HCT116 (cell line): Measurements from ENCODE around the gene RANBP17.

ENCODE experiments used
- CTCF ChIP-seq, 3 experiments: fragments of 200-600 bp in 1 of 3; sonication (generic) in 1 of 3; IDR thresholded peaks in 2 of 3; conservative IDR thresholded peaks in 1 of 3; 2 replicates each; pipeline ENCODE4 v1.5.1; 2012 to 2017; ENCODE audit warnings: low read depth in 2 of 3, low read length in 2 of 3, antibody characterized with exemption in 1 of 3, borderline replicate concordance in 1 of 3, control low read depth in 1 of 3, mild to moderate bottlenecking in 1 of 3, mixed read lengths in 1 of 3, mixed run types in 1 of 3, moderate library complexity in 1 of 3; ENCODE audit not compliant: insufficient read depth in 1 of 3
- EZH2 ChIP-seq: fragments of 200-600 bp; sonication (generic); IDR thresholded peaks from 2 replicates; pipeline ENCODE4 v1.6.1; 2017; ENCODE audit warnings: antibody characterized with exemption, mixed run types
- MAX ChIP-seq: IDR thresholded peaks from 2 replicates; pipeline ENCODE4 v1.6.1; 2012
- POLR2A ChIP-seq: IDR thresholded peaks from 2 replicates; pipeline ENCODE4 v1.7.0; 2011; ENCODE audit warnings: borderline replicate concordance; ENCODE audit not compliant: insufficient read depth, insufficient read length; ENCODE audit errors: extremely low read depth
- POLR2AphosphoS5 ChIP-seq: IDR thresholded peaks from 2 replicates; pipeline ENCODE4 v1.6.1; 2011; ENCODE audit warnings: mild to moderate bottlenecking, low read depth, low read length, moderate library complexity
- SIN3A ChIP-seq: IDR thresholded peaks from 2 replicates; pipeline ENCODE4 v1.6.1; 2012; ENCODE audit warnings: low read depth
- ZBTB33 ChIP-seq: IDR thresholded peaks from 2 replicates; pipeline ENCODE4 v1.6.1; 2011; ENCODE audit warnings: mild to moderate bottlenecking, low read length, moderate library complexity; ENCODE audit not compliant: insufficient replicate concordance; ENCODE audit errors: extremely low read depth

- TF ChIP-seq POLR2AphosphoS5 (no peak), CTCF (IDR thresholded peaks at IDR 0.05 in 2 of 3, conservative IDR thresholded peaks at IDR 0.05 in 1 of 3; ENCODE audit: borderline replicate concordance in 1 of 3, insufficient read depth in 1 of 3, low read depth in 2 of 3, low read length in 2 of 3) (no peak), SIN3A (no peak), POLR2A (no peak), EZH2 (no peak), MAX (no peak), ZBTB33 (no peak)
These were observed 426.2 kb downstream of the RANBP17 start for GRCh38 chr5:171288066-171288465.
